Bronchial epithelial cell (primary cell): Measurements from ENCODE around the gene MAPKAPK3. TPM values are rescaled to one million over a fixed set of nuclear protein-coding genes. Genes with fewer than 3 reads are reported as not detected.

ENCODE experiments used
- DNase-seq: peaks from one replicate; pipeline ENCODE4 v3.0.0-alpha.2; 2010; ENCODE audit warnings: low read depth
- FAIRE-seq: peaks from 2 replicates; lab custom pipeline; 2011; peaks lifted over from hg19 to GRCh38; lab: Jason Lieb, UNC
- H3K27me3 ChIP-seq: 2 replicates; pipeline ENCODE4 v1.5.1; 2011; ENCODE audit warnings: low read length; ENCODE audit not compliant: control insufficient read depth, insufficient read depth
- H3K36me3 ChIP-seq: 2 replicates; pipeline ENCODE4 v1.5.1; 2011; ENCODE audit warnings: low read length; ENCODE audit not compliant: control insufficient read depth, insufficient read depth
- H3K4me3 ChIP-seq: 2 replicates; pipeline ENCODE4 v1.5.1; 2011; ENCODE audit warnings: mild to moderate bottlenecking, low read depth, low read length, control low read depth
- total RNA-seq: library from RNA; depleted of rRNA; stranded (reverse); fragments of >200 nt; gene quantifications from 2 replicates; pipeline ENCODE4 v1.2.1, GENCODE V29; 2014
- TF ChIP-seq, protein P1 (sequence below): IDR thresholded peaks from 2 replicates; pipeline ENCODE4 v1.5.1; 2011; ENCODE audit warnings: mild to moderate bottlenecking, moderate library complexity, low read length, control low read depth, inconsistent platforms; ENCODE audit not compliant: insufficient read depth, severe bottlenecking

MAPKAPK3 gene
- total RNA-seq, 1 donor from 2014 or later, result 47.1 TPM

DNA sequence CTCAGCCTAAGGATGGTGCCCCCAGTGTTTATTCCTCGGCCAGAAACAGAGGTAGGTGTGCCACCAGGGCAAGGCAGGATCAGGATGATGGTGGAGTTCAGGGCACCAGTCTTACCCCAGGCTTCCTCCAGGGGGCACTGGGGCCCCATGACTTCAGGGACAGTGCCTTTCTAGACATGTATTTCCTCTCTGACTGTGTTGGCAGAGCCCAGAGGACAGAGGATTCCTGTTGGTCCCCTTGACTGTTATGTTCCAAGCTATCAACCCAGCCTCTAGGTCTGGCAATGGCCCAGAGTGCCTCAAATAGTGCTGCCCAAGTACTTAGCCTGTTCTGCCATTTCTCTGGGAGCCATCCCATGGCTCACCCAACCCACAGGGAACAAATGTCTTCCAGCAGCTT is 44.8 kb upstream of the MAPKAPK3 start:
- DNase-seq, result peak; percentile 47

DNA sequence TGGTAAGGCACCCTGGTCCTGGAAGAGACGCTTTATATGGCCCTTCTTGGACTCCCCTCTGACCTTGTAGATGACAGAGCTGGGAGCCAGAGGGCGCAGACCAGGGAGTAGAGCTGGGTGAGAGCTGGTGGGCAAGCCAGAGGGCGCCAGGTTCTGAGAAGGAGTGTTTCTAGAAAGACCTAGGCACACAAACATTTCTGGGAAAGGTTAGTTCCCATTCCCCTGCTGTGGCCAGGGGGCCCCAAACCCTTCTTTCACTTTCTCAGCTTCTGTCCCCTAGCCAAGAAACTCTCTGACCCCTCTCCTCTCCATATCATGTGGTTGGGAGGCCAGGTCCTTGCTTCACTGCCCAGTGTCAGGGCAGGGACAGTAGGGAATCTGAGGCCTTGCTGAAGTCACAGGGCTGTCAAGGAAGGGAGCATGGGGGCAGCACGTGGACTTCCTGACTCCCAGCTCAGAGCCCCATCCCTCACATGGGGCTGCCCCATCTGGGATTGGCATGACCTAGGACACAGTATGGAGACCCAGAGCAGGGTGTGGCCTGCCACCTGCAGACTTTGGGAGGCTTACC is 44.1 kb upstream of the MAPKAPK3 start:
- TF ChIP-seq, protein P1, sequence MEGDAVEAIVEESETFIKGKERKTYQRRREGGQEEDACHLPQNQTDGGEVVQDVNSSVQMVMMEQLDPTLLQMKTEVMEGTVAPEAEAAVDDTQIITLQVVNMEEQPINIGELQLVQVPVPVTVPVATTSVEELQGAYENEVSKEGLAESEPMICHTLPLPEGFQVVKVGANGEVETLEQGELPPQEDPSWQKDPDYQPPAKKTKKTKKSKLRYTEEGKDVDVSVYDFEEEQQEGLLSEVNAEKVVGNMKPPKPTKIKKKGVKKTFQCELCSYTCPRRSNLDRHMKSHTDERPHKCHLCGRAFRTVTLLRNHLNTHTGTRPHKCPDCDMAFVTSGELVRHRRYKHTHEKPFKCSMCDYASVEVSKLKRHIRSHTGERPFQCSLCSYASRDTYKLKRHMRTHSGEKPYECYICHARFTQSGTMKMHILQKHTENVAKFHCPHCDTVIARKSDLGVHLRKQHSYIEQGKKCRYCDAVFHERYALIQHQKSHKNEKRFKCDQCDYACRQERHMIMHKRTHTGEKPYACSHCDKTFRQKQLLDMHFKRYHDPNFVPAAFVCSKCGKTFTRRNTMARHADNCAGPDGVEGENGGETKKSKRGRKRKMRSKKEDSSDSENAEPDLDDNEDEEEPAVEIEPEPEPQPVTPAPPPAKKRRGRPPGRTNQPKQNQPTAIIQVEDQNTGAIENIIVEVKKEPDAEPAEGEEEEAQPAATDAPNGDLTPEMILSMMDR, result no peak
- Histone ChIP-seq H3K4me3 (no peak overlapping the region), H3K36me3 (peaks cover 13% of the 10 kb centered on the region), H3K27me3 (no peaks in the 10 kb centered on the region)
- no peak for DNase-seq
- no peak for FAIRE-seq

More for the DNA sequence above, 44.8 kb upstream of the MAPKAPK3 start:
- no peaks in the 10 kb centered on the region for H3K27me3 ChIP-seq
- TF ChIP-seq, protein P1, result peak; percentile 94
- no peak overlapping the region for H3K4me3 ChIP-seq
- FAIRE-seq, result no peak
- peaks cover 13% of the 10 kb centered on the region for H3K36me3 ChIP-seq

DNA sequence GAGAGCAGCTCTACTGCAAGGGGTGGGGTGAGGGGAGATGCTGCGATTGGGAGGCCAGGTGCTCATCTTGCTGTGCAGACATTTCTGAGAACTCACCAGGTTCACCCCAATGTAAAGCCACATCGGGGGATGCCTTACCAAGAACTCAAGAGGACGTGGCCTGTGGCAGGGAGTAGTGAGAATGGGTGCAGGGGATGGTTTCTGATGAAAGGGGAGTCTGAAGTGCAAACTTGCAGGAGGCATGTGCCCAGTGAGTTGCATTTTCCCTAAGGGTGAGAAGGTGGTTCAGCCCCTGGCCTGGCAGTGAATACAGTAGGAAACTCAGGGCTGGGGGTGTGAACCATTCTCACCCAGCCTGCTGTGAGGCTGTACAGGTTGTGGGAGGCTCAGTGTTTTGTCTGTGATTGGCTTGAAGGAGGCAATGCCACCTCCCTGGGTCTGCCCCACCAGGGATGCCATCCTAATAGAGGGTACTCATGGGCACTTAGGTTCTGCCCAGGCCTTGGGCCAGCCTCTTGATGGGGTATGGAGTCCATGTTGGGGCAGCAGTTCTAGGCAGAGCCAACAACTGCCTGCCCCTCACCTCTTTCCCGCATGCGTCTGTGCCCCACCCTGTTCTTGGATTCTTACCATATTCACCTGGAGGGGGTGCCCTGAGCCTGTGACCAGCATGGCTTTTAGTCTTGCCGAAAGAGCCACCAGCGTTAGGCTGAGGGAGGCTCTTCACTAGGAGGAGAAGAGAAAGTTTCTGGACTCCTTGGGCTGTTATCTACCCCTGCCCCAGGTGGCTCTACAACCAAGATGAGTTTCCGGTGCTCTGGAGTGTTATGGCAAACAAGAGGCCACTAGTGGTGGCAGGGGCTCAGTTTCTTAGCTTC is 43.1 kb upstream of the MAPKAPK3 start:
- TF ChIP-seq, protein P1, result no peak
- no peak for DNase-seq
- H3K4me3 ChIP-seq, result no peak overlapping the region
- no peaks in the 10 kb centered on the region for H3K27me3 ChIP-seq
- FAIRE-seq, result no peak
- peaks cover 18% of the 10 kb centered on the region for H3K36me3 ChIP-seq

DNA sequence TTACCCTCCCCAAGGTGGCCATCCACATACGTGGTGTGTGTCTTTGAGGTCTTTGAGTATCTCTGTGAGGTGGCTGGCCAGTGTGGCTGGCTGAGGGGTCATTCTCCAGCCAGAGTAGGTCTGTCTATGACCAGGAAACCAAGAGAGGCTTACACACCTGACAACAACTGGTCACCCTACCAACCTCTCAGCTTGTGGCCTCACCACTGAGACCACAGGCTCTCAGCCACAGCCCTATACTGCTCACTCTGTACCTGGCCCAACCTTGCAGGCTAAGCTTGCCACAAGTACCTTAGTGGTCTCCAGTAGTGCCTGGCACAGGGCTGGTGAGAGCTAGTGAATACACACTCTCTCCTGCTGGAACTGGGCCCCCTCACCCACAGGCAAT is 42.5 kb upstream of the MAPKAPK3 start:
- Histone ChIP-seq H3K4me3 (no peak overlapping the region), H3K27me3 (no peaks in the 10 kb centered on the region), H3K36me3 (peaks cover 22% of the 10 kb centered on the region)
- no peak for FAIRE-seq
- DNase-seq, result no peak
- TF ChIP-seq, protein P1, result no peak

GRCh38 chr3:50575372-50575771 is 41.6 kb upstream of the MAPKAPK3 start:
- DNase-seq (peak; percentile 19), FAIRE-seq (no peak)
- Histone ChIP-seq H3K36me3 (peaks cover 26% of the 10 kb centered on the region), H3K27me3 (no peaks in the 10 kb centered on the region), H3K4me3 (no peak overlapping the region)
- TF ChIP-seq, protein P1, result no peak
